ENCODE measurements around the gene YIPF3. TPM values are rescaled to one million over a fixed set of nuclear protein-coding genes. Genes with fewer than 3 reads are reported as not detected.

Gene YIPF3
- total and polyA plus RNA-seq, 9 of the 15 experiments (the other 6 are each of a cell fraction or from before 2014, with no cell fraction given) = 27.5 to 75.3 (median 57.6) TPM

DNA sequence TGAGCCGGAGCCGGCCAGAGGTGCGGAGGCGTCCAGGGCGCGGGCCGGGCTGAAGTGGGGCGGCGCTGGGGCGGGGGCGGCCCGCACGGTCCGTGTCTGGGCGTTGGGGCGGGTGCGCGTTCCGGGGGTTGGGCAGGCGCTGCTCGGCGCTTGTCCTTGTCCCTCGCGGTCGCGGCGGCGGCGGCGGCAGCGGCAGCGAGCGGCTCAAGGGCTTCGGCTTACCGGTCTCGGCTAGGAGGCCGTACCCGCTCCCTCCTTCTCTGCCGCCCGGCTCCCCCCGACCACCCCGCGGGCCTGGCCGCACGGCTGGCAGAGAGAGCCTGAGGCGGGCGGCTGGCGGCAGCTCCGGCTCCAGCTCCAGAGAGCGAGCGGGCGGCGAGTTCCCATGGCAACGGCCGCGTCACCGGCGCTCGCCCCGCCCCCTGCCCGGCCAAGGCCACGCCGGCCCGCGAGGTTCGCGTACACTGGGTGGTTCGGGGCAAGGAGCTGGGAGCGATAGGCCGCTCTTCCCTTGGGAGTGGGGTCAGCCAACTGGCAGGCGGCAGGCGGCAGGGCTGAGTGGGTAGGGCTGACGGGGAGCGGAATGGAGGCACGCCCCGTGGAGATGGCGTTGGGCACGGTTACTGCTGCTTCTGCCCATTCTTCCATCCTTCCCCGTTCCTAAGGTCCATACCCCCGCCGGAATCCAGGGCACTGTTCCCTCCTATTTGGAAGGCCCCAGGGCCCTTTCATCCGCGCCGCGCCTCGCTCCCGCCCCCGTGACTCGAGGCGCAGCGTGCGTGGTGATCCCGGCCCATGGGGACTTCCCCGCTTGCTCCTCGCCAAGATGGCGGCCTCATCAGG, 6.5 kb downstream of the YIPF3 start, which contains the start of gene LRRC73 (continued):
- TF ChIP-seq, protein P1, sequence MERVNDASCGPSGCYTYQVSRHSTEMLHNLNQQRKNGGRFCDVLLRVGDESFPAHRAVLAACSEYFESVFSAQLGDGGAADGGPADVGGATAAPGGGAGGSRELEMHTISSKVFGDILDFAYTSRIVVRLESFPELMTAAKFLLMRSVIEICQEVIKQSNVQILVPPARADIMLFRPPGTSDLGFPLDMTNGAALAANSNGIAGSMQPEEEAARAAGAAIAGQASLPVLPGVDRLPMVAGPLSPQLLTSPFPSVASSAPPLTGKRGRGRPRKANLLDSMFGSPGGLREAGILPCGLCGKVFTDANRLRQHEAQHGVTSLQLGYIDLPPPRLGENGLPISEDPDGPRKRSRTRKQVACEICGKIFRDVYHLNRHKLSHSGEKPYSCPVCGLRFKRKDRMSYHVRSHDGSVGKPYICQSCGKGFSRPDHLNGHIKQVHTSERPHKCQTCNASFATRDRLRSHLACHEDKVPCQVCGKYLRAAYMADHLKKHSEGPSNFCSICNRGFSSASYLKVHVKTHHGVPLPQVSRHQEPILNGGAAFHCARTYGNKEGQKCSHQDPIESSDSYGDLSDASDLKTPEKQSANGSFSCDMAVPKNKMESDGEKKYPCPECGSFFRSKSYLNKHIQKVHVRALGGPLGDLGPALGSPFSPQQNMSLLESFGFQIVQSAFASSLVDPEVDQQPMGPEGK (CRISPR knock-in tag; IDR thresholded peaks at IDR 0.05; ENCODE audit: borderline replicate concordance) = no peak
- TF ChIP-seq, protein P2, sequence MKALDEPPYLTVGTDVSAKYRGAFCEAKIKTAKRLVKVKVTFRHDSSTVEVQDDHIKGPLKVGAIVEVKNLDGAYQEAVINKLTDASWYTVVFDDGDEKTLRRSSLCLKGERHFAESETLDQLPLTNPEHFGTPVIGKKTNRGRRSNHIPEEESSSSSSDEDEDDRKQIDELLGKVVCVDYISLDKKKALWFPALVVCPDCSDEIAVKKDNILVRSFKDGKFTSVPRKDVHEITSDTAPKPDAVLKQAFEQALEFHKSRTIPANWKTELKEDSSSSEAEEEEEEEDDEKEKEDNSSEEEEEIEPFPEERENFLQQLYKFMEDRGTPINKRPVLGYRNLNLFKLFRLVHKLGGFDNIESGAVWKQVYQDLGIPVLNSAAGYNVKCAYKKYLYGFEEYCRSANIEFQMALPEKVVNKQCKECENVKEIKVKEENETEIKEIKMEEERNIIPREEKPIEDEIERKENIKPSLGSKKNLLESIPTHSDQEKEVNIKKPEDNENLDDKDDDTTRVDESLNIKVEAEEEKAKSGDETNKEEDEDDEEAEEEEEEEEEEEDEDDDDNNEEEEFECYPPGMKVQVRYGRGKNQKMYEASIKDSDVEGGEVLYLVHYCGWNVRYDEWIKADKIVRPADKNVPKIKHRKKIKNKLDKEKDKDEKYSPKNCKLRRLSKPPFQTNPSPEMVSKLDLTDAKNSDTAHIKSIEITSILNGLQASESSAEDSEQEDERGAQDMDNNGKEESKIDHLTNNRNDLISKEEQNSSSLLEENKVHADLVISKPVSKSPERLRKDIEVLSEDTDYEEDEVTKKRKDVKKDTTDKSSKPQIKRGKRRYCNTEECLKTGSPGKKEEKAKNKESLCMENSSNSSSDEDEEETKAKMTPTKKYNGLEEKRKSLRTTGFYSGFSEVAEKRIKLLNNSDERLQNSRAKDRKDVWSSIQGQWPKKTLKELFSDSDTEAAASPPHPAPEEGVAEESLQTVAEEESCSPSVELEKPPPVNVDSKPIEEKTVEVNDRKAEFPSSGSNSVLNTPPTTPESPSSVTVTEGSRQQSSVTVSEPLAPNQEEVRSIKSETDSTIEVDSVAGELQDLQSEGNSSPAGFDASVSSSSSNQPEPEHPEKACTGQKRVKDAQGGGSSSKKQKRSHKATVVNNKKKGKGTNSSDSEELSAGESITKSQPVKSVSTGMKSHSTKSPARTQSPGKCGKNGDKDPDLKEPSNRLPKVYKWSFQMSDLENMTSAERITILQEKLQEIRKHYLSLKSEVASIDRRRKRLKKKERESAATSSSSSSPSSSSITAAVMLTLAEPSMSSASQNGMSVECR (CRISPR knock-in tag; IDR thresholded peaks at IDR 0.05) = 0 out of 2 replicates have a peak, but pooled peaks have one; percentile 65
- no peak for TF ChIP-seq SRF (CRISPR knock-in tag; IDR thresholded peaks at IDR 0.05)
- TF ChIP-seq SMARCB1 (IDR thresholded peaks at IDR 0.05; ENCODE audit: insufficient read length, low read depth) = no peak
- TF ChIP-seq, protein P3, sequence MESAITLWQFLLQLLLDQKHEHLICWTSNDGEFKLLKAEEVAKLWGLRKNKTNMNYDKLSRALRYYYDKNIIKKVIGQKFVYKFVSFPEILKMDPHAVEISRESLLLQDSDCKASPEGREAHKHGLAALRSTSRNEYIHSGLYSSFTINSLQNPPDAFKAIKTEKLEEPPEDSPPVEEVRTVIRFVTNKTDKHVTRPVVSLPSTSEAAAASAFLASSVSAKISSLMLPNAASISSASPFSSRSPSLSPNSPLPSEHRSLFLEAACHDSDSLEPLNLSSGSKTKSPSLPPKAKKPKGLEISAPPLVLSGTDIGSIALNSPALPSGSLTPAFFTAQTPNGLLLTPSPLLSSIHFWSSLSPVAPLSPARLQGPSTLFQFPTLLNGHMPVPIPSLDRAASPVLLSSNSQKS (CRISPR knock-in tag; IDR thresholded peaks at IDR 0.05) = no peak
- TF ChIP-seq BRD4 (IDR thresholded peaks at IDR 0.05) = no peak
- TF ChIP-seq BHLHE40 (IDR thresholded peaks at IDR 0.05; ENCODE audit: low read length) = no peak
- no peak for TF ChIP-seq ZNF184 (CRISPR knock-in tag; IDR thresholded peaks at IDR 0.05)
- no peak for TF ChIP-seq C11orf30 (IDR thresholded peaks at IDR 0.05; ENCODE audit: low read depth)
- TF ChIP-seq ZSCAN32 (CRISPR knock-in tag; IDR thresholded peaks at IDR 0.05) = no peak
- TF ChIP-seq, protein P4, sequence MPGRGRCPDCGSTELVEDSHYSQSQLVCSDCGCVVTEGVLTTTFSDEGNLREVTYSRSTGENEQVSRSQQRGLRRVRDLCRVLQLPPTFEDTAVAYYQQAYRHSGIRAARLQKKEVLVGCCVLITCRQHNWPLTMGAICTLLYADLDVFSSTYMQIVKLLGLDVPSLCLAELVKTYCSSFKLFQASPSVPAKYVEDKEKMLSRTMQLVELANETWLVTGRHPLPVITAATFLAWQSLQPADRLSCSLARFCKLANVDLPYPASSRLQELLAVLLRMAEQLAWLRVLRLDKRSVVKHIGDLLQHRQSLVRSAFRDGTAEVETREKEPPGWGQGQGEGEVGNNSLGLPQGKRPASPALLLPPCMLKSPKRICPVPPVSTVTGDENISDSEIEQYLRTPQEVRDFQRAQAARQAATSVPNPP (IDR thresholded peaks at IDR 0.05; ENCODE audit: borderline replicate concordance, insufficient read depth, insufficient read length) = no peak
- TF ChIP-seq, protein P5, sequence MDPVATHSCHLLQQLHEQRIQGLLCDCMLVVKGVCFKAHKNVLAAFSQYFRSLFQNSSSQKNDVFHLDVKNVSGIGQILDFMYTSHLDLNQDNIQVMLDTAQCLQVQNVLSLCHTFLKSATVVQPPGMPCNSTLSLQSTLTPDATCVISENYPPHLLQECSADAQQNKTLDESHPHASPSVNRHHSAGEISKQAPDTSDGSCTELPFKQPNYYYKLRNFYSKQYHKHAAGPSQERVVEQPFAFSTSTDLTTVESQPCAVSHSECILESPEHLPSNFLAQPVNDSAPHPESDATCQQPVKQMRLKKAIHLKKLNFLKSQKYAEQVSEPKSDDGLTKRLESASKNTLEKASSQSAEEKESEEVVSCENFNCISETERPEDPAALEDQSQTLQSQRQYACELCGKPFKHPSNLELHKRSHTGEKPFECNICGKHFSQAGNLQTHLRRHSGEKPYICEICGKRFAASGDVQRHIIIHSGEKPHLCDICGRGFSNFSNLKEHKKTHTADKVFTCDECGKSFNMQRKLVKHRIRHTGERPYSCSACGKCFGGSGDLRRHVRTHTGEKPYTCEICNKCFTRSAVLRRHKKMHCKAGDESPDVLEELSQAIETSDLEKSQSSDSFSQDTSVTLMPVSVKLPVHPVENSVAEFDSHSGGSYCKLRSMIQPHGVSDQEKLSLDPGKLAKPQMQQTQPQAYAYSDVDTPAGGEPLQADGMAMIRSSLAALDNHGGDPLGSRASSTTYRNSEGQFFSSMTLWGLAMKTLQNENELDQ (CRISPR knock-in tag; IDR thresholded peaks at IDR 0.05; ENCODE audit: borderline replicate concordance) = no peak
- TF ChIP-seq ELF1 (tag; IDR thresholded peaks at IDR 0.05) = no peak
- TF ChIP-seq ZEB2 (IDR thresholded peaks at IDR 0.05) = no peak
